ENCODE results near the gene PRR33.

PRR33 gene

GRCh38 chr11:1892116-1892515 lies 421 bp upstream of the PRR33 start:
- H3K4me3 ChIP-seq (ENCODE audit: low read depth, low read length), result no peak overlapping the region
- no peak for DNase-seq (ENCODE audit: low read depth, low spot score)
- TF ChIP-seq CTCF (IDR thresholded peaks at IDR 0.05; ENCODE audit: insufficient read depth, low read length, missing control alignments), result no peak
- CTCF ChIA-PET, result interaction anchor here (1.2 to 2.3 kb wide), 2 partner anchors 11 to 15 kb away, joined by 3 to 18 read pairs; no protein-coding TSS in a partner anchor
- POLR2A ChIA-PET, result no interaction called here

- CTCF ChIA-PET, result interaction anchor here (1.2 to 2.3 kb wide), 2 partner anchors 10 to 14 kb away, joined by 3 to 18 read pairs; no protein-coding TSS in a partner anchor
- DNase-seq (ENCODE audit: low read depth, low spot score), result no peak
Measured at GRCh38 chr11:1890856-1891830, 552 bp downstream of the PRR33 start.

GRCh38 chr11:1889941-1890855 lies 1.5 kb downstream of the PRR33 start:
- H3K4me3 ChIP-seq (ENCODE audit: low read depth, low read length), result no peak overlapping the region
- no peak for TF ChIP-seq CTCF (IDR thresholded peaks at IDR 0.05; ENCODE audit: insufficient read depth, low read length, missing control alignments)
- no peak for DNase-seq (ENCODE audit: low read depth, low spot score)
- POLR2A ChIA-PET, result no interaction called here
- CTCF ChIA-PET, result interaction anchor here (1.1 to 2.3 kb wide), 2 partner anchors 9 to 196 kb away, joined by 3 to 18 read pairs; no protein-coding TSS in a partner anchor

More at GRCh38 chr11:1890856-1891830, 552 bp downstream of the PRR33 start:
- POLR2A ChIA-PET, result no interaction called here
- H3K4me3 ChIP-seq (ENCODE audit: low read depth, low read length), result no peak overlapping the region
- no peak for TF ChIP-seq CTCF (IDR thresholded peaks at IDR 0.05; ENCODE audit: insufficient read depth, low read length, missing control alignments)

- CTCF ChIA-PET, result interaction anchor here (0.9 to 1.4 kb wide), 3 partner anchors 195 to 263 kb away, joined by 3 to 4 read pairs (median 3); no protein-coding TSS in a partner anchor
- POLR2A ChIA-PET, result no interaction called here
- no peak for DNase-seq (ENCODE audit: low read depth, low spot score)
- H3K4me3 ChIP-seq (ENCODE audit: low read depth, low read length), result no peak overlapping the region
- TF ChIP-seq CTCF (IDR thresholded peaks at IDR 0.05; ENCODE audit: insufficient read depth, low read length, missing control alignments), result no peak
Measured at GRCh38 chr11:1889224-1889930, 2.3 kb downstream of the PRR33 start.

GRCh38 chr11:1888811-1889210 lies 2.9 kb downstream of the PRR33 start:
- no peak overlapping the region for H3K4me3 ChIP-seq (ENCODE audit: low read depth, low read length)
- no peak for DNase-seq (ENCODE audit: low read depth, low spot score)
- CTCF ChIA-PET, result interaction anchor here (0.9 to 1.4 kb wide), 3 partner anchors 194 to 263 kb away, joined by 3 to 4 read pairs (median 3); no protein-coding TSS in a partner anchor
- TF ChIP-seq CTCF (IDR thresholded peaks at IDR 0.05; ENCODE audit: insufficient read depth, low read length, missing control alignments), result no peak
- POLR2A ChIA-PET, result no interaction called here
